ENCODE results near the gene ZCWPW1.
"Not testable (repeated sequence)": the region's sequence is repeated elsewhere in the genome, so short reads cannot be mapped to it uniquely, and the experiment has no call there.

The ZCWPW1 gene

GRCh38 chr7:100398239-100398638 is 30.3 kb downstream of the ZCWPW1 start:
- DNase-seq, result no peak

GRCh38 chr7:100397315-100398081 is 31.0 kb downstream of the ZCWPW1 start:
- DNase-seq, result no peak

GRCh38 chr7:100396421-100396982 is 32.0 kb downstream of the ZCWPW1 start:
- DNase-seq, result no peak

- DNase-seq, result no peak
Measured at GRCh38 chr7:100394077-100394476, 34.4 kb downstream of the ZCWPW1 start.

- no peak for DNase-seq
Measured at GRCh38 chr7:100393233-100393905, 35.1 kb downstream of the ZCWPW1 start.

GRCh38 chr7:100390286-100391009 is 38.1 kb downstream of the ZCWPW1 start:
- DNase-seq, result no peak

GRCh38 chr7:100389437-100390088 is 38.9 kb downstream of the ZCWPW1 start:
- no peak for DNase-seq

GRCh38 chr7:100387695-100388094 is 40.8 kb downstream of the ZCWPW1 start:
- no peak for DNase-seq

GRCh38 chr7:100386940-100387339 is 41.6 kb downstream of the ZCWPW1 start:
- no peak for DNase-seq

GRCh38 chr7:100384628-100385294 is 43.7 kb downstream of the ZCWPW1 start:
- DNase-seq, result no peak

GRCh38 chr7:100382234-100382853 is 46.2 kb downstream of the ZCWPW1 start:
- DNase-seq, result not testable (repeated sequence)

GRCh38 chr7:100381531-100382233 is 46.8 kb downstream of the ZCWPW1 start:
- not testable (repeated sequence) for DNase-seq

- no peak for DNase-seq
Measured at GRCh38 chr7:100380196-100380595, 48.3 kb downstream of the ZCWPW1 start.

GRCh38 chr7:100378114-100378755 is 50.3 kb downstream of the ZCWPW1 start:
- no peak for DNase-seq

GRCh38 chr7:100376066-100376465 is 52.4 kb downstream of the ZCWPW1 start:
- no peak for DNase-seq

GRCh38 chr7:100374601-100375000 is 53.9 kb downstream of the ZCWPW1 start:
- DNase-seq, result no peak

GRCh38 chr7:100373870-100374598 is 54.5 kb downstream of the ZCWPW1 start:
- not testable (repeated sequence) for DNase-seq

GRCh38 chr7:100373261-100373831 is 55.2 kb downstream of the ZCWPW1 start, which contains the start of gene PILRA:
PILRA (plus strand) TSS chr7:100373487; CDS start chr7:100373657, 170 bp downstream.
- no peak for DNase-seq

- DNase-seq, result no peak
Measured at GRCh38 chr7:100372694-100373093, 55.8 kb downstream of the ZCWPW1 start.
